HG02759 (cell line): ENCODE results near the gene RABL6.
"Not testable (repeated sequence)": the region's sequence is repeated elsewhere in the genome, so short reads cannot be mapped to it uniquely, and the experiment has no call there.

Source experiments
- ATAC-seq: cut with Tn5 transposase; IDR thresholded peaks from one replicate; pipeline ENCODE4 v1.9.1; 2021; ENCODE audit warnings: mild to moderate bottlenecking, moderate library complexity; ENCODE audit not compliant: unreplicated experiment

RABL6 gene

GRCh38 chr9:136774416-136775045 lies 33.2 kb upstream of the RABL6 start:
- ATAC-seq: no peak

- no peak for ATAC-seq
Measured at GRCh38 chr9:136775191-136775590, 32.6 kb upstream of the RABL6 start.

GRCh38 chr9:136776947-136777346 lies 30.8 kb upstream of the RABL6 start:
- ATAC-seq: no peak

- no peak for ATAC-seq
Measured at GRCh38 chr9:136777359-136777758, 30.4 kb upstream of the RABL6 start.

- no peak for ATAC-seq
Measured at GRCh38 chr9:136779808-136780207, 27.9 kb upstream of the RABL6 start.

GRCh38 chr9:136782452-136782851 lies 25.3 kb upstream of the RABL6 start:
- no peak for ATAC-seq

GRCh38 chr9:136784249-136784996 lies 23.3 kb upstream of the RABL6 start:
- ATAC-seq: no peak

- ATAC-seq: no peak
Measured at GRCh38 chr9:136784997-136785361, 22.8 kb upstream of the RABL6 start.

- ATAC-seq: not testable (repeated sequence)
Measured at GRCh38 chr9:136785565-136786355, 22.0 kb upstream of the RABL6 start.

GRCh38 chr9:136786451-136786850 lies 21.3 kb upstream of the RABL6 start:
- no peak for ATAC-seq

- ATAC-seq: not testable (repeated sequence)
Measured at GRCh38 chr9:136786983-136787382, 20.8 kb upstream of the RABL6 start.

GRCh38 chr9:136787690-136788400 lies 19.9 kb upstream of the RABL6 start:
- no peak for ATAC-seq

GRCh38 chr9:136788644-136789522 lies 18.9 kb upstream of the RABL6 start:
- ATAC-seq: not testable (repeated sequence)

- ATAC-seq: no peak
Measured at GRCh38 chr9:136789523-136789937, 18.2 kb upstream of the RABL6 start.

- ATAC-seq: peak; percentile 87
Measured at GRCh38 chr9:136790640-136791515, 16.9 kb upstream of the RABL6 start, which contains the start of gene TMEM141. TMEM141 (plus strand) TSS chr9:136791344; CDS start chr9:136791371, 27 bp downstream.

GRCh38 chr9:136791516-136792276 lies 16.1 kb upstream of the RABL6 start:
- ATAC-seq: no peak

- ATAC-seq: no peak
Measured at GRCh38 chr9:136792321-136793085, 15.2 kb upstream of the RABL6 start.
